ENCODE results near the gene ST8SIA5.

DNA sequence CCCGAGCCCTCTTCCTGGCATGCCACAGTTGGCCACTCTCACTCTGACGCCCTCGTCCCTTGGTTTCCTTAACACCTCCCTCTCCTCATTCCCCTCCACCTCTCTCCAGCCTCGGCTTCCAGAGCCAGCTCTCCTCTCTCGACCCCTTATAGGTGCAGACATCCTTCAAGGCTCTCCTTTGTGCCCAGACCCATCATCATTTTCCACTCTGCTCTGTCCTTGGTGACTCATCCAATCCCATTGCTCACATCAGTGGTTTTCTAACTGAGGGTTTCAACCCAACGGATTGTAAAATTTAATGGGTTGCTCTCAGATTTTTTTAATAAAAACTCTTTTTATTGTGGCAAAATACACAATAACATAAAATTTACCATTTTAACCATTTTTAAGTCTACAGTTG, 6.2 kb downstream of the ST8SIA5 start:
- TF ChIP-seq POLR2A (IDR thresholded peaks at IDR 0.05) (no peak), EP300 (IDR thresholded peaks at IDR 0.05) (no peak), POLR2AphosphoS5 (IDR thresholded peaks at IDR 0.05) (no peak)
- TF ChIP-seq, protein P1, sequence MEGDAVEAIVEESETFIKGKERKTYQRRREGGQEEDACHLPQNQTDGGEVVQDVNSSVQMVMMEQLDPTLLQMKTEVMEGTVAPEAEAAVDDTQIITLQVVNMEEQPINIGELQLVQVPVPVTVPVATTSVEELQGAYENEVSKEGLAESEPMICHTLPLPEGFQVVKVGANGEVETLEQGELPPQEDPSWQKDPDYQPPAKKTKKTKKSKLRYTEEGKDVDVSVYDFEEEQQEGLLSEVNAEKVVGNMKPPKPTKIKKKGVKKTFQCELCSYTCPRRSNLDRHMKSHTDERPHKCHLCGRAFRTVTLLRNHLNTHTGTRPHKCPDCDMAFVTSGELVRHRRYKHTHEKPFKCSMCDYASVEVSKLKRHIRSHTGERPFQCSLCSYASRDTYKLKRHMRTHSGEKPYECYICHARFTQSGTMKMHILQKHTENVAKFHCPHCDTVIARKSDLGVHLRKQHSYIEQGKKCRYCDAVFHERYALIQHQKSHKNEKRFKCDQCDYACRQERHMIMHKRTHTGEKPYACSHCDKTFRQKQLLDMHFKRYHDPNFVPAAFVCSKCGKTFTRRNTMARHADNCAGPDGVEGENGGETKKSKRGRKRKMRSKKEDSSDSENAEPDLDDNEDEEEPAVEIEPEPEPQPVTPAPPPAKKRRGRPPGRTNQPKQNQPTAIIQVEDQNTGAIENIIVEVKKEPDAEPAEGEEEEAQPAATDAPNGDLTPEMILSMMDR (IDR thresholded peaks at IDR 0.05), result no peak

All from stomach (tissue), 4 donors.